Sigmoid colon (tissue), 7 donors: Measurements from ENCODE around the gene KY. TPM values are rescaled to one million over a fixed set of nuclear protein-coding genes. Genes with fewer than 3 reads are reported as not detected.

Experiments
- DNase-seq: peaks from one replicate; pipeline ENCODE4 v3.0.0-alpha.2; 2019
- H3K27ac ChIP-seq, 4 donors: fragments of 200-600 bp; sonication (generic); one replicate each; pipeline ENCODE4 v1.5.1; 2016 to 2019; ENCODE audit warnings: mild to moderate bottlenecking in 1 of 4
- H3K27me3 ChIP-seq, 3 donors: fragments of 200-600 bp; sonication (generic); one replicate each; pipeline ENCODE4 v1.5.1; 2019; ENCODE audit warnings: mild to moderate bottlenecking in 1 of 3
- H3K36me3 ChIP-seq, 4 donors: fragments of 200-600 bp; sonication (generic); one replicate each; pipeline ENCODE4 v1.5.1; 2016 to 2019
- H3K4me1 ChIP-seq, 4 donors: fragments of 200-600 bp; sonication (generic); one replicate each; pipeline ENCODE4 v1.5.1; 2017 to 2019
- H3K4me3 ChIP-seq, 4 donors: fragments of 200-600 bp; sonication (generic); one replicate each; pipeline ENCODE4 v1.5.1; 2017 to 2019; ENCODE audit warnings: mild to moderate bottlenecking in 2 of 4, moderate library complexity in 1 of 4
- H3K9me3 ChIP-seq, 4 donors: fragments of 200-600 bp in 3 of 4; sonication (generic) in 3 of 4; one replicate each; pipeline versions ENCODE4 v1.5.1 to v1.6.1; 2013 to 2019
- CTCF ChIP-seq, 4 experiments: fragments of 450-650 bp in 3 of 4; fragments of 200-600 bp in 1 of 4; IDR thresholded peaks; one replicate each; pipeline ENCODE4 v1.5.1; 2016 to 2019; ENCODE audit warnings: antibody characterized with exemption in 4 of 4, mild to moderate bottlenecking in 3 of 4, moderate library complexity in 2 of 4
- EP300 ChIP-seq, 4 donors: sonication (generic); formaldehyde crosslinking; IDR thresholded peaks; one replicate each; pipeline ENCODE4 v1.6.1; 2017; ENCODE audit warnings: antibody characterized with exemption in 4 of 4
- POLR2A ChIP-seq, 2 donors: fragments of 450-650 bp; IDR thresholded peaks; one replicate each; pipeline ENCODE4 v1.6.1; 2016; ENCODE audit warnings: antibody characterized with exemption in 2 of 2, mild to moderate bottlenecking in 2 of 2, moderate library complexity in 2 of 2
- POLR2AphosphoS5 ChIP-seq, 4 donors: sonication (generic); formaldehyde crosslinking; IDR thresholded peaks; one replicate each; pipeline ENCODE4 v1.6.1; 2017; ENCODE audit warnings: antibody characterized with exemption in 4 of 4
- WGBS, 2 donors: extraction: QIAGEN DNeasy Blood & Tissue Kit; methylation state at CpG; one replicate each; pipeline ENCODE4 v1.1.7; 2013; 5-methylcytosine and 5-hydroxymethylcytosine counted together
- intact Hi-C: fragments of 100-400 bp; cut with DNase I; formaldehyde crosslinking; loops from one replicate; pipeline ENCODE4 v1.15.1; 2023
- polyA plus RNA-seq, 3 donors: library from polyadenylated mRNA; stranded (reverse); fragments of 200-250 nt; gene quantifications; one replicate each; pipeline ENCODE4 v1.2.3, GENCODE V29; 2013
- total RNA-seq, 4 donors: library from RNA; depleted of rRNA; stranded (reverse); fragments of >200 nt; gene quantifications; one replicate each; pipeline ENCODE4 v1.1.0, GENCODE V29; 2016
- donor health status: healthy with polysubstance abuse.
- donor health status: Bipolar disorder and iron deficiency.
- donor health status: healthy.

Gene KY
- total and polyA plus RNA-seq, 7 donors, result 0.13 to 3.9 (median 3.0) TPM; not detected in 2

- Histone ChIP-seq H3K27ac (no peak overlapping the region), H3K27me3 (no peaks in the 10 kb centered on the region), H3K4me3 (no peak overlapping the region), H3K9me3 (no peaks in the 10 kb centered on the region), H3K36me3 (no peaks in the 10 kb centered on the region), H3K4me1 (peaks cover 0 to 12% (median 10%) of the 10 kb centered on the region in 4 donors)
- no peak for DNase-seq
- intact Hi-C loops, result no loop called here
- no peak for TF ChIP-seq POLR2AphosphoS5 (IDR thresholded peaks at IDR 0.05)
- no peak for TF ChIP-seq POLR2A (IDR thresholded peaks at IDR 0.05)
- TF ChIP-seq CTCF (IDR thresholded peaks at IDR 0.05), result no peak
- no peak for TF ChIP-seq EP300 (IDR thresholded peaks at IDR 0.05)
- 86 to 91% methylated on average over 3 of the region's 3 CpGs for WGBS, 2 donors
Observed at GRCh38 chr3:134667406-134667805, 16.6 kb upstream of the KY start.

DNA sequence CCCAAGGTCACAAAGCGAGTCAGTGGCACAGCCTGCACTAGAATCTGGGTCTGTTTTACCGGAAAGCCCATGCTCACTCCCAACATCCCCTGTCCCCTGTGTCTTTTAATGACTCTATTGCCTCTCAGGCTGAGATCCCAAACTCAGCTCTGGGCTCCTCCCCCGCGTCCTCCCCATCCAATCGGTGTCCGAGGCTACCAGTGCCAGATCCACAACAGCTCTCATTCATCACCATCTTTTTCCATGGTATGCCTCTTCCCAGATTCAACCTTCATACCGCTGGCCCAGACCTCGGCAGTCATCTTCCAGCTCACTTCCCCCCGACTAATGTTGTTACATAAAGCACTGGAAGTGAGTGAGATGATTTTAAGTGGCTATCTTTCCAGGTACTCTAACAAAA lies 16.1 kb upstream of the KY start:
- no peak for DNase-seq
- Histone ChIP-seq H3K4me1 (peaks cover 0 to 12% (median 10%) of the 10 kb centered on the region in 4 donors), H3K27me3 (no peaks in the 10 kb centered on the region), H3K9me3 (no peaks in the 10 kb centered on the region), H3K36me3 (no peaks in the 10 kb centered on the region), H3K4me3 (no peak overlapping the region), H3K27ac (no peak overlapping the region)
- intact Hi-C loops, result no loop called here
- no peak for TF ChIP-seq EP300 (IDR thresholded peaks at IDR 0.05)
- TF ChIP-seq POLR2AphosphoS5 (IDR thresholded peaks at IDR 0.05), result no peak
- no peak for TF ChIP-seq POLR2A (IDR thresholded peaks at IDR 0.05)
- no peak for TF ChIP-seq CTCF (IDR thresholded peaks at IDR 0.05)
- 81 to 84% methylated on average over 9 of the region's 9 CpGs for WGBS, 2 donors

- Histone ChIP-seq H3K4me3 (no peak overlapping the region), H3K4me1 (peaks cover 0 to 12% (median 10%) of the 10 kb centered on the region in 4 donors), H3K27ac (no peak overlapping the region), H3K9me3 (no peaks in the 10 kb centered on the region), H3K36me3 (no peaks in the 10 kb centered on the region), H3K27me3 (no peaks in the 10 kb centered on the region)
- TF ChIP-seq CTCF (IDR thresholded peaks at IDR 0.05) (no peak), POLR2AphosphoS5 (IDR thresholded peaks at IDR 0.05) (no peak), POLR2A (IDR thresholded peaks at IDR 0.05) (no peak), EP300 (IDR thresholded peaks at IDR 0.05) (no peak)
- DNase-seq, result no peak
- WGBS, 2 donors, result 45 to 64% methylated on average over 4 of the region's 4 CpGs
- intact Hi-C loops, result no loop called here
Observed at GRCh38 chr3:134666466-134666865, 15.6 kb upstream of the KY start.

- DNase-seq, result no peak
- WGBS, 2 donors, result 78 to 88% methylated on average over 7 of the region's 7 CpGs
- no peaks in the 10 kb centered on the region for H3K9me3 ChIP-seq
- no peaks in the 10 kb centered on the region for H3K36me3 ChIP-seq
- no peak overlapping the region for H3K4me3 ChIP-seq
- TF ChIP-seq CTCF (IDR thresholded peaks at IDR 0.05) (no peak), EP300 (IDR thresholded peaks at IDR 0.05) (no peak), POLR2A (IDR thresholded peaks at IDR 0.05) (no peak), POLR2AphosphoS5 (IDR thresholded peaks at IDR 0.05) (no peak)
- H3K27me3 ChIP-seq, result no peaks in the 10 kb centered on the region
- H3K27ac ChIP-seq, result no peak overlapping the region
- intact Hi-C loops, result no loop called here
- H3K4me1 ChIP-seq, result peaks cover 0 to 12% (median 10%) of the 10 kb centered on the region in 4 donors
Observed at GRCh38 chr3:134666052-134666451, 15.2 kb upstream of the KY start.

DNA sequence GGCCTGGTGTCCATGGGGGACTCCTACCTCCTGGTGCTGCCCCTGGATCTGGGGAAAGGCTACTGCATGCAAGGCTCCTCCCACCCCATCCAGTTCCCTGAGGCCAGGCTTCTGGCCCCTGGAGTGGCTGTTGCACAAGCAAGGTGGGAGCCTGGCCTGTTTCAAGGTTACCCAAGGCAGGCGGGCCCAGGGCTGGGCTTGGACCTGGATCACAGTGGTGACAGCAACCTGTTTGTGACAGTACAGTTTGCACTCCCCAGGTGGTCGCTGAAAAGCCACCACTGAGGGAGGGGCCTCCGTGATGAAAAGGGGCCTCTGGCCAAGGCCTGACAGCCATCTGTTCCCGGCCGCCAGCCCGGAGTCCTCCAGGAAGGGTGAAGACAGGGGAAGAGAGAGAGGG lies 14.4 kb upstream of the KY start:
- H3K27ac ChIP-seq, result no peak overlapping the region
- no peak overlapping the region for H3K4me3 ChIP-seq
- WGBS, 2 donors, result 68 to 72% methylated on average over 6 of the region's 6 CpGs
- no peaks in the 10 kb centered on the region for H3K36me3 ChIP-seq
- no peaks in the 10 kb centered on the region for H3K9me3 ChIP-seq
- DNase-seq, result no peak
- peaks cover 0 to 12% (median 10%) of the 10 kb centered on the region in 4 donors for H3K4me1 ChIP-seq
- intact Hi-C loops, result no loop called here
- H3K27me3 ChIP-seq, result no peaks in the 10 kb centered on the region
- no peak for TF ChIP-seq CTCF (IDR thresholded peaks at IDR 0.05)
- no peak for TF ChIP-seq POLR2A (IDR thresholded peaks at IDR 0.05)
- TF ChIP-seq POLR2AphosphoS5 (IDR thresholded peaks at IDR 0.05), result no peak
- TF ChIP-seq EP300 (IDR thresholded peaks at IDR 0.05), result no peak
